H1 (cell line): ENCODE results near the gene NEDD9. TPM values are rescaled to one million over a fixed set of nuclear protein-coding genes. Genes with fewer than 3 reads are reported as not detected.

Source experiments
- BCL11A ChIP-seq, 2 experiments: IDR thresholded peaks; one replicate each; pipeline ENCODE4 v1.6.1; 2011; ENCODE audit warnings: low read depth in 2 of 2, low read length in 2 of 2, mild to moderate bottlenecking in 2 of 2
- BRCA1 ChIP-seq: IDR thresholded peaks from 2 replicates; pipeline ENCODE4 v1.6.1; 2012; ENCODE audit warnings: low read depth, low read length, improper control_type of control experiment
- CBX5 ChIP-seq: fragments of 300-800, 300-1000 bp; sonication (generic); IDR thresholded peaks from 2 replicates; pipeline ENCODE4 v1.7.1; 2016; ENCODE audit warnings: antibody characterized with exemption, low read length, low read depth
- CBX8 ChIP-seq: fragments of 300-800, 300-1000 bp; sonication (generic); IDR thresholded peaks from 2 replicates; pipeline ENCODE4 v1.7.1; 2016; ENCODE audit warnings: low read depth, low read length, borderline replicate concordance
- CHD1 ChIP-seq: IDR thresholded peaks from 2 replicates; pipeline ENCODE4 v1.6.1; 2012; ENCODE audit warnings: low read depth, low read length, improper control_type of control experiment
- CHD2 ChIP-seq: IDR thresholded peaks from 2 replicates; pipeline ENCODE4 v1.6.1; 2012; ENCODE audit warnings: low read length, improper control_type of control experiment
- CTBP2 ChIP-seq: IDR thresholded peaks from 2 replicates; pipeline ENCODE4 v1.7.0; 2011; ENCODE audit warnings: borderline replicate concordance, mild to moderate bottlenecking, moderate library complexity, mixed read lengths, low read length; ENCODE audit not compliant: insufficient read depth, insufficient read length
- EZH2 ChIP-seq: fragments of 200-600 bp; sonication (generic); IDR thresholded peaks from 2 replicates; pipeline ENCODE4 v1.7.1; 2012; ENCODE audit warnings: low read depth, mild to moderate bottlenecking, moderate library complexity, low read length, inconsistent platforms; ENCODE audit not compliant: severe bottlenecking
- FOSL1 ChIP-seq: IDR thresholded peaks from 2 replicates; pipeline ENCODE4 v1.6.1; 2011; ENCODE audit warnings: mild to moderate bottlenecking, low read depth, low read length, moderate library complexity; ENCODE audit not compliant: insufficient read depth
- HDAC6 ChIP-seq: IDR thresholded peaks from one replicate; pipeline ENCODE4 v1.7.1; 2012; ENCODE audit warnings: low read depth, mild to moderate bottlenecking, inconsistent platforms, low read length, moderate library complexity
- JUN ChIP-seq: IDR thresholded peaks from 2 replicates; pipeline ENCODE4 v1.6.1; 2011; ENCODE audit warnings: low read depth, mild to moderate bottlenecking, improper control_type of control experiment, low read length
- KDM5A ChIP-seq: fragments of 200-600 bp; IDR thresholded peaks from 2 replicates; pipeline ENCODE4 v1.7.1; 2012; ENCODE audit warnings: mild to moderate bottlenecking, low read length, inconsistent platforms, mixed read lengths
- MAFK ChIP-seq: IDR thresholded peaks from 2 replicates; pipeline ENCODE4 v1.6.1; 2012; ENCODE audit warnings: low read depth, mild to moderate bottlenecking, improper control_type of control experiment, low read length
- NANOG ChIP-seq: IDR thresholded peaks from 2 replicates; pipeline ENCODE4 v1.6.1; 2011; ENCODE audit warnings: low read length, low read depth, mild to moderate bottlenecking, inconsistent platforms; ENCODE audit not compliant: insufficient read depth, poor library complexity, severe bottlenecking
- NRF1 ChIP-seq: IDR thresholded peaks from 2 replicates; pipeline ENCODE4 v1.6.1; 2011; ENCODE audit warnings: mild to moderate bottlenecking, low read depth, low read length, improper control_type of control experiment
- POU5F1 ChIP-seq: IDR thresholded peaks from 2 replicates; pipeline ENCODE4 v1.6.1; 2011; ENCODE audit warnings: low read depth, mild to moderate bottlenecking, low read length, moderate library complexity
- RAD21 ChIP-seq, 2 experiments: IDR thresholded peaks in 1 of 2; conservative IDR thresholded peaks in 1 of 2; 2 replicates each; pipeline ENCODE4 v1.6.1; 2011; ENCODE audit warnings: low read depth in 2 of 2, low read length in 2 of 2, improper control_type of control experiment in 1 of 2, inconsistent platforms in 1 of 2, mild to moderate bottlenecking in 1 of 2, moderate library complexity in 1 of 2
- SAP30 ChIP-seq: fragments of 300-600 bp; sonication (generic); IDR thresholded peaks from 2 replicates; pipeline ENCODE4 v1.7.1; 2012; ENCODE audit warnings: low read length, moderate library complexity, mild to moderate bottlenecking, inconsistent platforms; ENCODE audit not compliant: insufficient read depth, insufficient replicate concordance
- SIRT6 ChIP-seq: IDR thresholded peaks from one replicate; pipeline ENCODE4 v1.7.1; 2012; ENCODE audit warnings: low read length, inconsistent platforms
- SIX5 ChIP-seq: IDR thresholded peaks from 2 replicates; pipeline ENCODE4 v1.6.1; 2011; ENCODE audit warnings: mild to moderate bottlenecking, low read depth, low read length
- SP2 ChIP-seq: IDR thresholded peaks from 2 replicates; pipeline ENCODE4 v1.6.1; 2012; ENCODE audit warnings: mild to moderate bottlenecking, low read length, inconsistent platforms
- SUZ12 ChIP-seq: fragments of 200-600 bp; sonication (generic); IDR thresholded peaks from 2 replicates; pipeline ENCODE4 v1.6.1; 2012; ENCODE audit warnings: mild to moderate bottlenecking, inconsistent platforms, low read length, moderate library complexity, mixed read lengths
- TCF12 ChIP-seq: IDR thresholded peaks from 2 replicates; pipeline ENCODE4 v1.6.1; 2011; ENCODE audit warnings: low read depth, mild to moderate bottlenecking, low read length
- TEAD4 ChIP-seq: IDR thresholded peaks from 2 replicates; pipeline ENCODE4 v1.6.1; 2012; ENCODE audit warnings: low read depth, low read length, inconsistent platforms, mixed read lengths
- YY1 ChIP-seq: IDR thresholded peaks from 2 replicates; pipeline ENCODE4 v1.6.1; 2011; ENCODE audit warnings: low read depth, mild to moderate bottlenecking, low read length
- polyA plus RNA-seq, 7 experiments: library from polyadenylated mRNA; depleted of rRNA in 3 of 7; stranded (reverse) in 5 of 7; unstranded in 2 of 7; fragments of >200 nt in 5 of 7; fragments of 200-250 nt in 2 of 7; gene quantifications; 1 replicate in 5 of 7; 2 replicates in 1 of 7; 4 replicates in 1 of 7; pipeline versions ENCODE4 v1.2.1 to v1.2.3, GENCODE V29; 2011 to 2013; ENCODE audit warnings: missing spikeins in 2 of 7, mixed read lengths in 2 of 7
- total RNA-seq: library from RNA; stranded (reverse); fragmentation: NEBNext Ultra II Directional; extraction: Animal tissue kit (Norgen Biotek cat#: 25700); gene quantifications from 2 replicates; pipeline ENCODE4 v1.2.1, GENCODE V29; 2021
- TF ChIP-seq, protein P1 (sequence below): IDR thresholded peaks from 2 replicates; pipeline ENCODE4 v1.6.1; 2011; ENCODE audit warnings: low read length, improper control_type of control experiment

NEDD9 gene
- total and polyA plus RNA-seq, 2 of the 8 experiments (the other 6 are each of a cell fraction or from before 2014, with no cell fraction given): 3.6 to 12.0 TPM

DNA sequence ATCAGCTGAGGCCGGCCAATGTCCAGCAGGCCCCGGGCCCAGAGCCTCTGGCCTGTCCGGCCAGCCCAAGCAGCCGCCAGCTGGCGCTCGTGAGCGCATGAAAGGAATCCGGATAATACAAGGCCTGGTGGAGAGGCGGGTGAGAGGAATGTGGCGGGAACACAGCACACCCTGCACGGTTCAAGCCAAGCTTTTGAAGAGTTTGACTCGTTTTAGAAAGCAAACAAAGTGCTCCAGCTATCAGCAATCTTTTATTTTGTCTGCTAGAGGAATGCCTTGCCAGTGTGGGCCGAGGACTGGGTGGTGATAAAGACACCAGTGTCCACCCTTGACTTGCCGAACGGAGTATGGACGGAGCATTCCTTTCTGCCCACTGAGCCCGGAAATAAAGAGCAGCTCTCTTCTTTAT is 9.3 kb upstream of the NEDD9 start (continued):
- TF ChIP-seq HDAC6 (no peak), POU5F1 (no peak), EZH2 (no peak), TCF12 (no peak), CTBP2 (no peak), RAD21 (IDR thresholded peaks at IDR 0.05 in 1 of 2, conservative IDR thresholded peaks at IDR 0.05 in 1 of 2; ENCODE audit: low read depth in 2 of 2, low read length in 2 of 2) (peak; percentile 79 to 92), KDM5A (no peak), NRF1 (no peak), CHD2 (no peak), CHD1 (no peak), NANOG (no peak), SAP30 (no peak), MAFK (no peak), JUN (no peak), BCL11A (IDR thresholded peaks at IDR 0.05; ENCODE audit: low read depth in 2 of 2, low read length in 2 of 2) (no peak), SUZ12 (no peak), YY1 (no peak), FOSL1 (no peak), CBX8 (no peak), SP2 (no peak), TEAD4 (peak; percentile 87), CBX5 (no peak), BRCA1 (no peak), SIRT6 (no peak), SIX5 (no peak)
- TF ChIP-seq, protein P1, sequence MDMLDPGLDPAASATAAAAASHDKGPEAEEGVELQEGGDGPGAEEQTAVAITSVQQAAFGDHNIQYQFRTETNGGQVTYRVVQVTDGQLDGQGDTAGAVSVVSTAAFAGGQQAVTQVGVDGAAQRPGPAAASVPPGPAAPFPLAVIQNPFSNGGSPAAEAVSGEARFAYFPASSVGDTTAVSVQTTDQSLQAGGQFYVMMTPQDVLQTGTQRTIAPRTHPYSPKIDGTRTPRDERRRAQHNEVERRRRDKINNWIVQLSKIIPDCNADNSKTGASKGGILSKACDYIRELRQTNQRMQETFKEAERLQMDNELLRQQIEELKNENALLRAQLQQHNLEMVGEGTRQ: peak; percentile 22; the same call in 1 of the 2 replicates
